Measurements from ENCODE around the gene DIP2A.
"Not testable (repeated sequence)": the region's sequence is repeated elsewhere in the genome, so short reads cannot be mapped to it uniquely, and the experiment has no call there.

DNA sequence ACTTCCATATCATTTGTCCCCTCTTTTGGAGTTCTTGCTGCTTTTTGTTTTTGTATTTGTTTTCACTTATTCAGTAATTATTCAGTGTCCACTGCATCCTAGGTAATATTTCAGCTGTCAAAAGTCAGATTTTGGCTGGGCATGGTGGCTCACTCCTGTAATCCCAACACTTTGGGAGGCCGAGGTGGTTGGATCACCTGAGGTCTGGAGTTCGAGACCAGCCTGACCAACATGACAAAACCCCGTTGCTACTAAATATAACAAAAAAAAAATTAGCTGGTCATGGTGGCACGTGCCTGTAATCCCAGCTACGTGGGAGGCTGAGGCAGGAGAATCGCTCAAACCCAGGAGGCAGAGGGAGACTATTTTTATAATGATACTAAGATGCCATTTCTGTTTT, 6.5 kb downstream of the DIP2A start:
- TF ChIP-seq, protein P1, sequence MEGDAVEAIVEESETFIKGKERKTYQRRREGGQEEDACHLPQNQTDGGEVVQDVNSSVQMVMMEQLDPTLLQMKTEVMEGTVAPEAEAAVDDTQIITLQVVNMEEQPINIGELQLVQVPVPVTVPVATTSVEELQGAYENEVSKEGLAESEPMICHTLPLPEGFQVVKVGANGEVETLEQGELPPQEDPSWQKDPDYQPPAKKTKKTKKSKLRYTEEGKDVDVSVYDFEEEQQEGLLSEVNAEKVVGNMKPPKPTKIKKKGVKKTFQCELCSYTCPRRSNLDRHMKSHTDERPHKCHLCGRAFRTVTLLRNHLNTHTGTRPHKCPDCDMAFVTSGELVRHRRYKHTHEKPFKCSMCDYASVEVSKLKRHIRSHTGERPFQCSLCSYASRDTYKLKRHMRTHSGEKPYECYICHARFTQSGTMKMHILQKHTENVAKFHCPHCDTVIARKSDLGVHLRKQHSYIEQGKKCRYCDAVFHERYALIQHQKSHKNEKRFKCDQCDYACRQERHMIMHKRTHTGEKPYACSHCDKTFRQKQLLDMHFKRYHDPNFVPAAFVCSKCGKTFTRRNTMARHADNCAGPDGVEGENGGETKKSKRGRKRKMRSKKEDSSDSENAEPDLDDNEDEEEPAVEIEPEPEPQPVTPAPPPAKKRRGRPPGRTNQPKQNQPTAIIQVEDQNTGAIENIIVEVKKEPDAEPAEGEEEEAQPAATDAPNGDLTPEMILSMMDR (IDR thresholded peaks at IDR 0.05; ENCODE audit: low read length): not testable (repeated sequence)
- TF ChIP-seq EZH2 (optimal IDR thresholded peaks at IDR 0.05; ENCODE audit: low read depth, low read length); EZH2phosphoT487 (IDR thresholded peaks at IDR 0.05; ENCODE audit: low read length): not testable (repeated sequence)

Data from MM.1S (cell line).